GM23338 (cell line): Measurements from ENCODE around the gene RFX2. TPM values are rescaled to one million over a fixed set of nuclear protein-coding genes. Genes with fewer than 3 reads are reported as not detected.
"Not testable (repeated sequence)": the region's sequence is repeated elsewhere in the genome, so short reads cannot be mapped to it uniquely, and the experiment has no call there.

Experiments
- ATAC-seq: fragments of 200-7000 bp; cut with Tn5 transposase; 3 replicates; pipeline ENCODE4 v1.9.1; 2020
- DNase-seq: peaks from one replicate; pipeline ENCODE4 v3.0.0-alpha.2; 2015; ENCODE audit warnings: low spot score
- H2AFZ ChIP-seq: fragments of 200-600 bp; sonication (generic); 2 replicates; pipeline ENCODE4 v1.8.0; 2016; ENCODE audit warnings: antibody characterized with exemption, mild to moderate bottlenecking, moderate library complexity
- H3F3A ChIP-seq: fragments of 200-600 bp; sonication (generic); replicated peaks from 2 replicates; pipeline ENCODE4 v1.8.0; 2017; ENCODE audit warnings: antibody characterized with exemption, mixed run types, low read depth
- H3K27ac ChIP-seq: fragments of 200-600 bp; sonication (generic); 2 replicates; pipeline ENCODE4 v1.6.1; 2016; ENCODE audit warnings: low read depth
- H3K27me3 ChIP-seq: fragments of 200-600 bp; sonication (generic); 2 replicates; pipeline ENCODE4 v1.8.0; 2016; ENCODE audit warnings: mild to moderate bottlenecking, mixed run types, moderate library complexity; ENCODE audit not compliant: insufficient read depth
- H3K36me3 ChIP-seq: fragments of 200-600 bp; sonication (generic); 2 replicates; pipeline ENCODE4 v1.8.0; 2016; ENCODE audit warnings: mild to moderate bottlenecking; ENCODE audit not compliant: insufficient read depth
- H3K4me1 ChIP-seq: fragments of 200-600 bp; sonication (generic); 2 replicates; pipeline ENCODE4 v1.8.0; 2016; ENCODE audit warnings: mild to moderate bottlenecking, moderate library complexity; ENCODE audit not compliant: insufficient read depth
- H3K4me2 ChIP-seq: fragments of 200-600 bp; sonication (generic); 2 replicates; pipeline ENCODE4 v1.7.1; 2017; ENCODE audit warnings: mixed run types
- H3K4me3 ChIP-seq: fragments of 200-600 bp; sonication (generic); 2 replicates; pipeline ENCODE4 v1.6.1; 2016; ENCODE audit warnings: mixed run types
- H3K79me2 ChIP-seq: fragments of 200-600 bp; sonication (generic); replicated peaks from 2 replicates; pipeline ENCODE4 v1.8.0; 2017; ENCODE audit warnings: mild to moderate bottlenecking; ENCODE audit not compliant: insufficient read depth
- H3K9me2 ChIP-seq: fragments of 200-600 bp; sonication (generic); 2 replicates; pipeline ENCODE4 v1.8.0; 2017; ENCODE audit not compliant: insufficient read depth
- H4K20me1 ChIP-seq: fragments of 200-600 bp; sonication (generic); replicated peaks from 2 replicates; pipeline ENCODE4 v1.8.0; 2017; ENCODE audit warnings: mild to moderate bottlenecking; ENCODE audit not compliant: insufficient read depth
- H3K27ac Mint-ChIP-seq: 2 replicates; pipeline ENCODE4 v1.8.0; 2020; ENCODE audit warnings: inconsistent platforms, mild to moderate bottlenecking, moderate library complexity, mixed read lengths
- H3K27me3 Mint-ChIP-seq: 3 replicates; pipeline ENCODE4 v1.8.0; 2022; ENCODE audit warnings: low read depth, mild to moderate bottlenecking, moderate library complexity, mixed read lengths, inconsistent platforms; ENCODE audit not compliant: insufficient read depth, poor library complexity
- H3K36me3 Mint-ChIP-seq: 3 replicates; pipeline ENCODE4 v1.8.0; 2021; ENCODE audit warnings: low read depth, mild to moderate bottlenecking, inconsistent platforms, moderate library complexity, mixed read lengths
- H3K4me1 Mint-ChIP-seq: 3 replicates; pipeline ENCODE4 v1.8.0; 2020; ENCODE audit warnings: mild to moderate bottlenecking, inconsistent platforms, mixed read lengths
- H3K4me3 Mint-ChIP-seq: 3 replicates; pipeline ENCODE4 v1.8.0; 2021; ENCODE audit warnings: moderate library complexity, mild to moderate bottlenecking, inconsistent platforms, mixed read lengths
- H3K9me3 Mint-ChIP-seq: 3 replicates; pipeline ENCODE4 v1.8.0; 2020; ENCODE audit warnings: moderate library complexity, mild to moderate bottlenecking, inconsistent platforms, mixed read lengths
- CREB1 ChIP-seq: fragments of 250-450 bp; sonication (Bioruptor Pico); IDR thresholded peaks from 2 replicates; pipeline ENCODE4 v1.5.0; 2020; ENCODE audit warnings: low read depth, mild to moderate bottlenecking, moderate library complexity
- CTCF ChIP-seq, 2 experiments: fragments of 200-600 bp in 1 of 2; sonication (generic) in 1 of 2; conservative IDR thresholded peaks; 2 replicates each; pipeline versions ENCODE4 v1.5.1 to v1.6.1; 2016 to 2017; ENCODE audit warnings: antibody characterized with exemption in 2 of 2, low read depth in 2 of 2, mild to moderate bottlenecking in 2 of 2, moderate library complexity in 1 of 2
- ETS1 ChIP-seq: IDR thresholded peaks from 2 replicates; pipeline ENCODE4 v1.6.1; 2016; ENCODE audit warnings: antibody characterized with exemption
- JUNB ChIP-seq: IDR thresholded peaks from one replicate; pipeline ENCODE4 v1.6.1; 2016; ENCODE audit warnings: antibody characterized with exemption; ENCODE audit not compliant: unreplicated experiment
- POLR2AphosphoS5 ChIP-seq: IDR thresholded peaks from 2 replicates; pipeline ENCODE4 v1.6.1; 2016; ENCODE audit warnings: antibody characterized with exemption, low read depth
- STAT1 ChIP-seq: IDR thresholded peaks from one replicate; pipeline ENCODE4 v1.6.1; 2016; ENCODE audit warnings: antibody characterized with exemption; ENCODE audit not compliant: unreplicated experiment
- ZNF114 ChIP-seq: fragments of 250-450 bp; sonication (Bioruptor Pico); IDR thresholded peaks from 2 replicates; pipeline ENCODE4 v1.5.0; 2020; ENCODE audit warnings: mild to moderate bottlenecking, moderate library complexity
- ZNF462 ChIP-seq: fragments of 250-450 bp; sonication (Bioruptor Pico); IDR thresholded peaks from 2 replicates; pipeline ENCODE4 v1.5.0; 2020; ENCODE audit warnings: mild to moderate bottlenecking, moderate library complexity
- polyA plus RNA-seq: library from polyadenylated mRNA; unstranded; fragments of >200 nt; fragmentation: Nextera tagmentation; extraction: Ambion mirVana; gene quantifications from 2 replicates; pipeline ENCODE4 v1.2.1, GENCODE V29; 2016
- total RNA-seq: library from RNA; depleted of rRNA; stranded (reverse); fragments of >200 nt; shearing (Covaris generic); gene quantifications from 2 replicates; pipeline ENCODE4 v1.2.3, GENCODE V29; 2014

The RFX2 gene
- total and polyA plus RNA-seq, 2 experiments from 2014 or later: 4.6 to 13.0 TPM

DNA sequence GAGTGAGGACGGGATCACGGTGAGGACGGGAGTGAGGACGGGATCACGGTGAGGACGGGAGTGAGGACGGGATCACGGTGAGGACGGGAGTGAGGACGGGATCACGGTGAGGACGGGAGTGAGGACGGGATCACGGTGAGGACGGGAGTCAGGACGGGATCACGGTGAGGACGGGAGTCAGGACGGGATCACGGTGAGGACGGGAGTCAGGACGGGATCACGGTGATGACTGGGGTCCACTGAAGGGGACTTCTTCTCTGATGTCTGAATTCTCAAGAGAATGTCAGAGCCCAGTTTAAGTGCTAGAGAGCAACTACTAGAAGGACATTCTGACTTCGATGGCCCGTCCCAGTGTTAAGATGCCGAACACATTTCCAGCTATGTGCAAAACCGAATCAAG is 85.5 kb downstream of the RFX2 start:
- not testable (repeated sequence) for DNase-seq, H3K4me3 Mint-ChIP-seq, H2AFZ ChIP-seq, H3K27ac ChIP-seq, H3K4me1 ChIP-seq, H3K79me2 ChIP-seq, H3K36me3 Mint-ChIP-seq, H3K4me1 Mint-ChIP-seq, H3K9me3 Mint-ChIP-seq, H4K20me1 ChIP-seq, H3K27ac Mint-ChIP-seq, H3K36me3 ChIP-seq, ATAC-seq, H3K9me2 ChIP-seq, H3K4me3 ChIP-seq, H3K27me3 Mint-ChIP-seq, H3K27me3 ChIP-seq, H3F3A ChIP-seq, H3K4me2 ChIP-seq

DNA sequence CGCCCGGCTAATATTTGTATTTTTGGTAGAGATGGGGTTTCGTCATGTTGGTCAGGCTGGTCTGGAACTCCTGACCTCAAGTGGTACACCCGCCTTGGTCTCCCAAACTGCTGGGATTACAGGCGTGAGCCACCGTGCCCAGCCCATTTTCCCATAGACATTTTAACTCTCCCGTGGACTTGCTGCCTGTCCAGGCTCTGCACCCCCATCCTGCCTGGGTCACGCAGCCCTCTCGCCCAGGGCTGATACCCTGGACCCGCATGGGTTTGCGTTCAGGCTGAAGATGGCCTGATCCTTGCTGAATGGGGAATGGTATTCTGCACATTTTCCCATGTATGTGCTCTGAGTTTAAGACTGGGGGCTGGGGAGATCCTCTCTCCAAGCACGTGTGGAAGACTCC is 86.4 kb downstream of the RFX2 start:
- Mint-ChIP-seq H3K4me3 (no peak overlapping the region), H3K27ac (no peak overlapping the region), H3K9me3 (no peaks in the 10 kb centered on the region), H3K27me3 (peaks cover 2% of the 10 kb centered on the region), H3K36me3 (no peaks in the 10 kb centered on the region), H3K4me1 (no peaks in the 10 kb centered on the region; the same call in 2 of the 3 replicates)
- Histone ChIP-seq H3F3A (no peaks in the 10 kb centered on the region), H2AFZ (no peak overlapping the region), H3K4me2 (no peak overlapping the region), H3K4me1 (no peaks in the 10 kb centered on the region; the same call in 1 of the 2 replicates), H3K36me3 (no peaks in the 10 kb centered on the region), H3K9me2 (no peaks in the 10 kb centered on the region), H3K4me3 (no peak overlapping the region), H3K27ac (no peak overlapping the region), H3K27me3 (no peaks in the 10 kb centered on the region), H3K79me2 (no peaks in the 10 kb centered on the region), H4K20me1 (no peaks in the 10 kb centered on the region)
- ATAC-seq (no peak), DNase-seq (no peak)
- TF ChIP-seq POLR2AphosphoS5: no peak
- no peak for TF ChIP-seq ETS1
- TF ChIP-seq CREB1 (CRISPR knock-in tag): no peak

DNA sequence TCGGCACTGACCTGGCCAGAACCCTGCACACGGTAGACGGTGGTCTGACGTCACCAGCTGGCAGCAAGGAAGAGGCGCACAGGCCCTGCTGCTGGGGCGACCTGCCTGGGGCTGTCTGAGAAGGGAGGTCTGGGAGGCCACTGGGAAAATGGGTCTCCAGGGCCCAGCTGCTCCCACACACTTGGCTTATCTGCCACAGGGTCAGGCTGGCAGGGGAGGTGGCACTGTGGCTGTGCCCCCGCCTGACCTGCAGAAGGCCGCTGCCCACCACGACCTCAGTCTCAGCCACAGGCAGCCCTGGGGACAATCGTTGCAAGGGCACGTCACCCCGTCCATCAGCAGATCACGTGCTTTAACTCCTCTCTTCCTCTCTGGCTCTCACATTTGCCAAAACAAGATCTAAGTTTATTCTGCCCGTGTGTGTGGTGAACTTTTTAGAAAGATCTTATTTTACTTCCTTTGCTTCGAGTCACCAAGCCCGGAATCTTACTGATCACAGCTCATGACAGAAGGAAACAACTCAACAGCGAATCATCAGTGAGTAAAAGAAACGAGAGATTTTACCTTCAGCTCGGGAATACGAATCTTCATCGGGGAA is 87.1 kb downstream of the RFX2 start:
- H3K4me2 ChIP-seq: no peak overlapping the region
- Mint-ChIP-seq H3K27me3 (peaks cover 2% of the 10 kb centered on the region), H3K27ac (no peak overlapping the region), H3K9me3 (no peaks in the 10 kb centered on the region), H3K4me3 (no peak overlapping the region), H3K36me3 (no peaks in the 10 kb centered on the region), H3K4me1 (peaks cover 2% of the 10 kb centered on the region; the same call in 1 of the 3 replicates)
- H3K27ac ChIP-seq: no peak overlapping the region
- H3K36me3 ChIP-seq: no peaks in the 10 kb centered on the region
- no peaks in the 10 kb centered on the region for H3K79me2 ChIP-seq
- no peaks in the 10 kb centered on the region; the same call in 1 of the 2 replicates for H3K4me1 ChIP-seq
- no peak overlapping the region for H3K4me3 ChIP-seq
- ATAC-seq: no peak
- no peak overlapping the region for H2AFZ ChIP-seq
- no peaks in the 10 kb centered on the region for H4K20me1 ChIP-seq
- H3F3A ChIP-seq: no peaks in the 10 kb centered on the region
- no peak for DNase-seq
- H3K27me3 ChIP-seq: no peaks in the 10 kb centered on the region
- H3K9me2 ChIP-seq: no peaks in the 10 kb centered on the region
- no peak for TF ChIP-seq ZNF462 (CRISPR knock-in tag)
- TF ChIP-seq CREB1 (CRISPR knock-in tag): no peak
- TF ChIP-seq CTCF (conservative IDR thresholded peaks at IDR 0.05; ENCODE audit: low read depth in 2 of 2): no peak
- TF ChIP-seq JUNB: no peak
- no peak for TF ChIP-seq STAT1
- no peak for TF ChIP-seq ZNF114
- TF ChIP-seq POLR2AphosphoS5: no peak
